Stimulated activated CD8-positive, alpha-beta memory T cell treated with anti-CD3 and anti-CD28 coated beads, Interleukin-15, amount 100 ng/mL, for 24 hours (primary cell): ENCODE results near the gene CLECL1.

ENCODE experiments used
- DNase-seq: peaks from one replicate; pipeline ENCODE4 v3.0.0-alpha.2; 2020; ENCODE audit warnings: low read depth

CLECL1 gene

DNA sequence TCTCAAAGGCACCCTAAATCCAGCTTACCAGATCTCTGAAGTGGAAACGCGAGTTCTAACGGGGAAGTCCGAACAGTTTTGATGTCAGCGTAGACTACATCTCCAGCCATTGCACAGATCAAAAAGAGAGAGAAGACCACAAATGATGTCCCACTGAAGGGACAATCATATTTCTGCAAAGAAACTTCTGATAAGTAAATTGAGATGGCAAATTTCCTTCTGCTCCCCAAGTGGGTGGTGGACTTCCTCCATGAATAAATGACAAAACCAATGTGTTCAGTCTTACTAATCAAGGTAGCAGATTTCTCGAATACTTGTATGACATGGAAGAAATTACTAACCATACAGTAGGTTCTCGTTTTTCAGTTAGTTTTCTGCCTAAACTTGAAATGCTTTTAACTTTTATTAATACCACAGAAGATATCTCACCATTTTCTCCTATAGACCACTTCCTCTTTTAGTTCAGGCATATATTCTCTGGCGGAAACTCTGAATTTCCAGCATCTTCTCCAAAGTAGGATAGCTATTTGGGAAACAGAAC, at the start of gene CLECL1:
CLECL1 (minus strand) TSS at position 177 of the 541 bp plus-strand sequence.
- DNase-seq, result no peak

DNA sequence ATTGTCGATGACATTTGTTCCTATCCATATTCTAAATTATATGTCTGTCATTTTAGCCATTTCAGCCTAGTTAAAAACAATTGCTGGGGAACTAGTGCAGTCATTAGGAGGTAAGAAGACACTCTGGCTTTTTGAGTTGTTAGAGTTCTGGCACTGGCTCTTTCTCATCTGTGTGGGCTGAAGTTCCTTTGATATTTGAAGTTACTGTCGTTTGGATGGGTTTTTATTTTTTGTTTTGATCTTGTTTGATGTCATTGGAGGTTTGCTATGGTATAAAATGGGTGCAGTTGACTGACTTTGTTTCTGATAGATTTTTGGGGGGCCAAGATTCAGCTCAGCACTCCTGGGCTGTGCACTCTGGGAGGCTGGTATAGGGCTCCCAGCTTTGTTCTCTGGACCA, 48.5 kb upstream of the CLECL1 start:
- no peak for DNase-seq

DNA sequence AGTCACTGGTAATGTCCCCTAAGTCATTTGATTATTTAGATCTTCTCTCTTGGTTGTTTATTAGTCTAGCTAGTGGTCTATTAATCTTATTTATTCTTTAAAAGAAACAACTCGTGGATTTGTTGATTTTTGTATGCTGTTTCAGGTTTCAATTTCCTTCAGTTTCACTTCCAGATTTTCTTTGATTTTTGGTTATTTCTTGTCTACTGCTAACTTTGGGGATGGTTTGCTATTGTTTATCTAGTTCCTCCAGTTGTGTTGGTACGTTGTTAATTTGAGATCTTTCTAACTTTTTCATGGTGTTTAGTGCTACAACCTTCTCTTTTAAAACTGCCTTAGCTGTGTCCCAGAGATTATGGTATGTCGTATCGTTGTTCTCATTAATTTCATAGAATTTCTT, 46.3 kb upstream of the CLECL1 start:
- no peak for DNase-seq

DNA sequence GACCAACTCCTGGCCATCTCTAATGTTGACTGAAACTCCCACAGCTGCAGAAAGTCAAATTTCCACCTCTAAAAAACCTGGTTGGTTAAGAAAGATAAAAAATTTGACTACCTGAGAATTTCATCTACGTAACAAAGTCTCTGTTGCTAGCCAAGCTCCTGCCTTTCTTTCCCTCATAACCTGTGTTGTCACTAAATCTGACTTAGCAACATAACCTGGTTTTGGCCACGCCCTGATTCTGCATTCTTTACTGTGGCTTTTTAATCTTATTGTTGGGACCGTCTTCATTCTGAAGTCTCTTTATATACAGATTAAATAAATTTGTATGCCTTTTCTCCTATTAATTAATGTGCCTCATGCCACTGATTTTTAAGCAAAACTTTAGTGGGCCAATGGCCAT, 43.9 kb upstream of the CLECL1 start:
- DNase-seq, result no peak

DNA sequence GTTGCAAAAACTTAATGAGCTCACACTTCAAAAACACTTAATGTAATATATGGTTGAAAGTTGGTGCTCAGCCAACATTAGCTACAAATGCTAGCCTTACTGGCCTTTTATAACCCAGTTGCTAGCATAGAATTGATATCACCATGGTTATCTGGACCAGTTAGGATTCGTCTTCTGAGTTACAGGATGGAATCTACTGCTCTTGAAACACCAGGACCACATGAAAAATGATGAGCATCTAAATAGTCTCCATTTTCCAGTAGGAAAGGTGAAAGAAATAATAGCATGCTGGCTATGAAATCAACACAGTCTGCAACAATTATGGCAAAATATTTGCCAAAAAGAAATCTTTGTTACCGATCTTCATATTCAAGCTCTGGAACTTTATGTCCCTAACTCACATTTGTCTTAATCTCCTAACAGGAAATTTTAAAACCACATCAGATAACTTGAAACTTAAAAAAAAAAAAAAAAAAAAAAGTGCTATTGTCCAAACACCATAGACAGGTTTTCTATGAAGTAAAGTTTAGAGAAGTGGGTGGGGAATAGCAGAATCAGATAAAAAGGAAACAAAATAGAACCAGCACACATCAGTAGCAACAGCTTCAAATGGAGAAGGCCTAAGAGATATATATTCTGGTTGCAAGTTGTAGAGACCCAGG, 40.5 kb upstream of the CLECL1 start:
- DNase-seq, result no peak

DNA sequence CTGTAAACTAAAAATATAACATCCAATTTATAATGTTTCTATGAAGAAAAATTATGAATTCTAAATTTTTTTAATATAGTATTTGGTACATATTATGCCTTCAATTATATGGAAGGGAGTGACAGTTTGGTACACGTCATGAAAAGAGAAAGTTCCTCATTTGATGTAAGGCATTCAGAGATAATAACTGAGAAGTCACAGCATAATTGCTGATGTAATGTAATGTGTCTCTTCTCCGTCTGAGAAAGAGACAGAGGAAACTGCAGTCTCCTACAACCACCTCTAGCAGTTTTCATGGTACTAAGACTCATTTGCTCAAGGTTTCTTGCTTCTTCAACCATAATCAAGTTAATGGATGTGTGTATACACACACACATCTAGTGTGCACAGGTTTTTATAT, 30.1 kb upstream of the CLECL1 start:
- DNase-seq, result no peak

DNA sequence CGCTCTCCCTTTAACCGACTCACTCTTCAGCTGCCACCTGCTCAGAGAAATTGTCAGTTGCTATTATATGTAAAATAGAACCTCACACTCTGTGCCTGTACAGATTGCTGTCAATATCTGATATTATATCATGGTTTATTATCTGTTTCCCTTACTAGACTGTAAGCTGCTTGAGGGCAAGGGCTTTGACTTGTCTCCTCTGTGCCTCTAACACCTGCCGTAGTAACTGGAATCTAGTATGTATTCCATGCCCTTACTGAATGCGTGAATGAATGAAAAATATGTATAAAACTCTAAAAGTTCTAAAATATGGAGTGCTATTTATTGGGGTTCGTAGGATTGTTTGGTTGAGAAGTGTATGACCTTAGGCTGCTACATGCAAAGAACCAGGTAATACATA, 29.5 kb upstream of the CLECL1 start:
- DNase-seq, result no peak

DNA sequence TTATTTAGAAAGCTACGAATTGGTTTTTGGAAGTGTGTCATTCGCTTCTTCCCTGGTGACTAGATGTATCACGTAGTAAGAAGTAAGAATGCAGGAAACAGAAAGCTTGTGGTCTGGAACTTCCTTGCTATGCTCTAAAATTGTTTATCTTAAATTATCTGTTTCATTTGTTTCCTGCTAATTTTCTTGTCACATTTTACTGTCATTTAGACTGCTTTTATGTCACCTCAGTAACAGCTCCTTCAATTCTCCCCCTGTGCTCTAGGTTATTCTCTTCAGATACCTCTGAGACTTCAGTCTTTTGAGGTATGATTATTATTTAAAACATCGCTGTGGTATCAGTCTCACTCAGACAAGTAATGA, 28.5 kb upstream of the CLECL1 start:
- DNase-seq, result no peak

DNA sequence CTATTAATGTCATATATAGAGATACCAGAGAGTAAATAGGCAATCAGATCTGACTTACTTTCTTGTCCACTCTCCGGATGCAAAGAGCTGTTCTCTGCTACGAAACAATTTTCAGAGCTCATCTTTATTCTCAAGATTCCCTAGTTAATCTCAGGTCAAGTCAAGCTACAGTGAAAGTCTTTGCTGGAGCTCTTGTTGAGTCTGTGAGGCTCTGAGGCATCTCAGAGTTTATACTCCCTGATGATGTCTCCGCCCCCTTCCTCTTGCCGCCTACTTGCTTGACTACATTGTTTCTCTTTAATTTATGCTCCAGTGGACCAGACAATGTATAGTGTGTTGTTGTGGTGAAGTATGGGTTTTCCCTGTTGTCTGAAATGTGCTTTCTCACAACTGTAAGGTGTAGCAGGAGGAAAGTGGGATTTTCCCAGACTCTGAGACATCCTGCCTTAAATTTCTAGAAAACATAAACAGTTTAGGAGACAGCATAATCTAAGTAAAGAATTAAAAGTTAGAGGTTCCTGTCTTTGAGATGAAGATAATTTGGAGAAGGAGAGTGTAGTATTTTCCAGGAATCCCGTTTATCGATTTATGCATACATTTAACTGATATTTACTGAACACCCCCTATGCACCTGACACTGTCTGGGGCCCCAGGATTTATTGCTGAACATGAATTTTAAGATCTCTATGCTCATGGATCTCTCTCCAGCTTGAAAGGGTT, 28.0 kb upstream of the CLECL1 start, which contains the start of gene CD69:
CD69 (minus strand) TSS at position 203 of the 720 bp plus-strand sequence; CDS start at position 122, 81 bp downstream.
- DNase-seq, result no peak

DNA sequence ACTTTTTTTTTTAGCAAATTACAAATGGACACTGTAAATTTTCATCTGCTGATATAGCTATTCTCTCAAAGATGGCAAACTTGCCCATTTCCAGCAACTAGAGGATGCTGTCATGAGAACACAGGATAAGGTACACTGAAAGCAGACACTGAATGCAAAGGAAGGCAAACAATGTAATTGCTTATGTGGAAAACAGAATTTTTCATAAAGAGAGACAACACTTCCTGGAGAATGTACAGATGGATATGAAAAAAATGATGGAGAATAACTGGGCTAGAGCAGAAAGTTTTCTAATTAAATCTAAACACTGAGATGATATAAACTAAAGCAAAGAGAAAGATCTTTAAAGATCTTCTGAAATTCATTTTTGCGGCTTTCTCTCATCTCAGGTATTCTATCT, 27.2 kb upstream of the CLECL1 start:
- no peak for DNase-seq

DNA sequence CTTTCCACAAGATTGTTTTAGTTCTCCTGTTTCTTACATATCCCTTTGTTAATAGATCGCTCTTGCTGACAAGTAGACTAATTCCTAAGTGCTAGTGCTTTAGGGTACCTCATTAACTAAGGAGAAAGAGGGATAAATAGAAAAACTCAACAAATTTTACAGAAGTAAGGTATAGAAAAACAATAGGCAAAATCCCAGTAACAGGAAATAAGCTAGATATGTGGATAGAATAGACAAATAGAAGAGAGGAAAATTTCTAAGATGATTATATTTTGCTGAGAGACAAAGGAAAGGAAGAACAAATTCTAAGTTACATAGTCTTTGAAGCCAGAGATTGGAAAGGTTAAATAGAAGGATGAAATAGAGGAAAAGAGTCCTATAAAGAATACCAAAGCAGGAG, 26.8 kb upstream of the CLECL1 start:
- DNase-seq, result no peak

DNA sequence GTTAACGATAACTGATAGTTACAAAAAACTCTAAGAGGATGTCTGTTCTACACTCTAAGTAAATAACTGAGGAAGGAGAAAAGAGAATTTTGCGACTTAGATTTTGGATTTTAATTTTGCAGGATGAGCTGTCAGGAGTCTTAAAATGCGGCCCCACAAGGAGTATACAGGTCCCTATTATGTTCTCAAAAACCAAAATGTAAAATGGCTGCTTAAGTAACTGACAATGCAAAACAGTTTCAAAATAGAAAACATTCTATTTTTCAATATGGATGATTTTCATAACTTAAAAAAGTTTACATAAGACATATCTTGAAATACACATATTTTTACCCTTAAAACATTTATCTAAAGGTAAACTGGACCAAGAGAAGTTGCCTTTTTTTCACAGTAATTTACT, 25.2 kb upstream of the CLECL1 start:
- no peak for DNase-seq

DNA sequence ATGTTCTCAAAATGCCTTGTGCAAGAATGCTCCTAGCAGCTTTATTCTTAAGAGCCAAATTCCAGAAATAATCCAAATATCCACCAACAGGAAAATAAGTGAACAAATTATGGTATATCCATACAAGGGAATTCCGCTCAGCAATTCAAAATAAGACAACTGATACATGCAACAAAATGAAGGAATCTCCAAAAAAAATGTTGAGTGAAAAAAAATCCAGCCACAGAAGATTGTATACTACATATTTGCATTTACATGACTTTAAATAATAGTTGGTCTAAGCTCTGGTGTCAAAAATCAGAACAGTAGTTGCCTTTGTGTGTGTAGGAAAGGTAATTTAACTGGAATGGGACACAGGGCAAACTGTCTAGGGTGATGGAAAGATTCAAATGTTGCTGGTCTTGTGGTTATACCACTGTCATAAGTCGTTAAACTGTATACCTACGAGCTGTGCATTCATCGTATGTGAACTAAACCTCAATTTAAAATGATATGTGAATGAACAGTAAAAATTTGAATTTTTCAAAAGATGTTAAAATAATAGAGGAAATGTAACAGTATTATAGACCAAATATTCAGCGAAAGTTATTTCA, 24.6 kb upstream of the CLECL1 start:
- DNase-seq, result no peak

DNA sequence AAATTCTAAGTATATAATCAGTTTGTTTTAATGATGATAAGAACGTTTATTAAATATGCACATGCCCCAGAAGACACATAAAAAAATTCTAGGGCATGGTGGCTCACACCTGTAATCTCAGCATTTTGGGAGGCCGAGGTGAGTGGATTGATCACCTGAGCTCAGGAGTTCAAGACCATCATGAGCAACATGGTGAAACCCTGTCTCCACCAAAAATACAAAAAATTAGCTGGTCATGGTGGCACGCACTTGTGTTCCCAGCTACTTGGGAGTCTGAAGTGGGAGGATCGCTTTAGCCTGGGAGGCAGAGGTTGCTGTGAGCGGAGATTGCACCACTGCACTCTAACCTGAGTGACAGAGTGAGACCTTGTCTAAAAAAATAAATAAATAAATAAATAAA, 23.8 kb upstream of the CLECL1 start:
- no peak for DNase-seq

DNA sequence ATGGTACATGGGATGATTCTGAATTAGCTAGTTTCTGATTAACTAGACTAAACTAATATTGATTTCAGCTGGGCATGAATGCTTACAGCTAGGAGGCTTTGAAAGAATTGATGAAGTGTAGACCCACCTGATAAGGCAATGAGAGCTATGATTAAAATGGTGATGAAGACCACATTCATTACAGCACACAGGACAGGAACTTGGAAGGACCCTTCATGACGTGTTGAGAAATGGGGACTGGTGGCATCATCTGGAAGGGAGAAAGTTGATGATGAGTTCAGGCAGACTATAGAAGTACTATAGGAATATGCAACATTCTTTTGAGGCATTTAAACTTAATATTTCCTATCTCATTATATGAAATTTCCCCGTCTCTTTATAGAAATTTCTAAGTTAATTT, 23.3 kb upstream of the CLECL1 start:
- DNase-seq, result no peak

DNA sequence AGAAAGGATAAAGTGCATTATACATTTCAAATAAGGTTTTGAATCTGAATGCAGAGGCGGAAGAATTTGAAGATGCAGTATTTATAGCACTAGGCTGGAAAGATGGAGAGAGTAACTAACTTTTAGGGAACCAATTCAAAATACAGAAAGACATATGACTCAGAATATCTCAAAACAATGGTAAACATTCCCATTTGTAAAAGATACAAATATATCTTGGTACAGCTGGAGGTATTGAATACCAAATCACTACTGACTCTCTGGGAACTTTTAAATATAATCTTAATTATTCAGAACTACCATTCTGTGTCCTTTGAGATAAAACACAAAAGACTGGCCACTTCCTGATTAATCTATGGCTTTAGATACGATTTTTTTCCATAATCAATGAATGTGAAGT, 22.7 kb upstream of the CLECL1 start:
- DNase-seq, result no peak

DNA sequence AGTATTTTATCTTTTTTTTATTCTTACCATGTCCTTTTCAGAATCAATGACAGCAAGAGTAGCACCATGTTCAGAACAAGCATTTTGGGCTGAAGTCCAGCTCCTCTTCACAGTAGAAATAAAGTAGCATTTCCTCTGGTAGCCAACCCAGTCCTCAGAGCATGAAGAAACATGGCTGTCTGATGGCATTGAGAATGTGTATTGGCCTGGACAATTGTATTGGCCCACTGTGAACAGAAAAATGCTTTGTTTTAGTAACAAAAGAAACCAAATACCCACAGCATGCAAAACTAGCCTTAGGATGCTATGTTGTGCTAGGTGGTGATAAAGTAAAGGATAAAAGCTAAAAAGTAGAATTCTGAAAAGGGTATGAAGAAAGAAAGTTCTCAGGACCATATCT, 22.1 kb upstream of the CLECL1 start:
- no peak for DNase-seq

DNA sequence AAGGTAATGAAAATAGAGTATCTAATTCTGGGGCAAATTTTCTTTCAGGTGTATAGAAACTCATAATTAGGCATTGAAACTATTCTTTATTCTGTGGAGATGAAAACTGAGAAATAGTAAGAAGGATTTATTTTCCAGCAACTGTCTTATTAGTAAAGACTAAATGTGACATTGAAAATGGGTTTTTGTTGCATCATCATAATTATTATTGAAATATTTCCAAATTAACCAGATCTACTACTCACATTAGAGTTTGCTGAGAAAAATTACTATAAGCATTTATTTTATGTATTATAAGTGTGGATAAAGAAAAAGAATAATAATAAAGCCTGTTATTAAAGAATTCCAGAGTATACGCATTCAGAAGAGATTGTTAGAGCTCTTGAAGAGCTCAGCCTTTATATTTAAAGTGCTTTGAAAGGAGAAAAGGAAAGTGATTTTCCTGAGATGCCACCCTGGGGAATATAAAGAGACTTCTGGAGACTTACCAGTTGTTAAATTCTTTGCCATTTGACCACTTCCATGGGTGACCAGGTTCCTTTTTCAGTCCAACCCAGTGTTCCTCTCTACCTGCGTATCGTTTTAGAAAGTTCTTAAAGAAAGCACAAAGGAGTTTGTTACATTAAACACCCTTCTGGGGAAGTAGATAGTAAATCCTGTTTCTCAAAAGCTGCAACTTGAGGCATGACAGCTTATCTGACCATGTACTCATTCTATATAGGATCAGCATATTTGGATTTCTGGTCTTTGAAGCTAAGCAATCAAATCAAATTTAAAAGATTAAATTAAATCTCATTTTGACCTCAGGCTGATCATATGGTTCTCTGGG, 21.4 kb upstream of the CLECL1 start:
- DNase-seq, result no peak

DNA sequence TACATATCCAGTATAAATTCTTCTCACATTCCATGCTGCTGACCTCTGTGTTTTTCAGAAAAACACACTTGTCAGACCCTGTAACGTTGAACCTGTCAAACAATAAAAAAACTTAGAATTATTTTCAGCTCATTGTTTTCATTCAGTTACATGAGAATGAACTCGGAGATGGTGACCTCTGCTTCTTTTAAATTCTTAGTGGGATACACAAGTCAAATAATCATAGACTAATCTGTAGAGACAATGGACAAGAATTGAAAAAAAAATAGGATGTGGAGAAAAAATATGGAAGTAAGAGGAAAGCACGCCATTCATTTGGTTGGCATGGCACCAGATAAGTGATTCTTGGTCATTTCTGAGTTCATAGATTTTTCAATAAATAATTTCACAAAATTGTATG, 20.6 kb upstream of the CLECL1 start:
- no peak for DNase-seq

DNA sequence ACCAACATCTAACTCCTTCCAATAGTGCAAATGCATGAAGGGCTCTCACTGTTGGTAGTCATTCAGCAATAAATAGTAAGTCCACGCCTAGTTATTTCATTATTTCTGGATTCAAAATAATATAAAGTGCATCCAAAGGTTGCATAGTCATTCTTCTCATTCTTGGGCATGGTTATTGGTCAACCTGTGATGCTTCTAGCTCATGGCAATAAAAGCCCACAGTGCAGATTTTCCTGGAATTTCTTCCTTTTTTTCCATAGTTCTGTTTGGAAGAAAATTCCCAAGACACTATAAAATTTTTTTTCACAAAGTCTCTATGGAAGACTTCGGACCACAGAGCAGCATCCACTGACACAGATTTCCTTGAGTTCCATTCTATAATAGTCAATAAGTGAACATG, 20.2 kb upstream of the CLECL1 start:
- DNase-seq, result no peak

DNA sequence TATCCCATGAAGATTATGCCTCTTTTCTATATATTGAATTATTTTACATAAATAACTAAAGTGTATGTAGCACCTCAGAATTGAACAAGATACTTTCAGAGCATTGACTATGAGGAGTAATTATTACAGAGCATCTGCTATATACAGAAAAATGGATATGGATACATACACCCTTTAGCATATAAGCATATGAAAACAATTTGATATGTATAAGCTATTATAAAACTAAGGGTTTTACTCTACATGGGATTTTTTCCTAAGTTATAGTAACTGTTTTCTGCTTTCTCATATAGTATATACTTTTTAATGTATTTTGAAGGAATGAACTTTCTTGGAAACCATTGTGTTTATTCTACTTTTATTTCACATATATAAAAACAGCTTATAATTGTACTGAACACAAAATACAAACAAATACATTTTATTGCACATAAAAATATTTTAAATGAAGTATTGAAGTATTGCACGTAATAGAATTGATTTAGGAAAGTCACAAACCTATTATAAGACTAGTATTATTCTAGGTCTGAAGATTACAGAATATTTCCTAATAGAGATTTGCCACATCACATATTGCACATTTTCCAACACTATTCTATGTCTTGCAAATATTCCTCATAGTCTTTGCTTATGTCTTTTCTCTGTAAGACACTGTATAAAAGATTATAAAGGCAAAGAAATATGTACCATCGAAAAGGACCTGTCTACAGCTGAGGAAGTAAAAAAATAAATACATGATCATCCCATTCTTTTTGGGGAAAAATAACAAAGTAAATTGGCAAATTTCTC, 19.4 kb upstream of the CLECL1 start:
- no peak for DNase-seq
